ENCODE measurements around the gene GPD2. TPM values are rescaled to one million over a fixed set of nuclear protein-coding genes. Genes with fewer than 3 reads are reported as not detected.

GPD2 gene
- total and polyA plus RNA-seq, 2 of the 4 experiments (the other 2 are of a cell fraction) = 20.4 to 100 TPM

GRCh38 chr2:156421851-156422250, 14.3 kb upstream of the GPD2 start:
- no peak for DNase-seq
- Histone ChIP-seq H3K4me3 (ENCODE audit: insufficient read depth, low read depth, low read length) (no peak overlapping the region), H4K91ac (ENCODE audit: insufficient read depth, low read depth, low read length) (no peak overlapping the region), H3K4me1 (ENCODE audit: control insufficient read depth, insufficient read depth, low read length) (no peaks in the 10 kb centered on the region), H2BK5ac (ENCODE audit: low read depth, low read length, poor library complexity, severe bottlenecking) (no peak overlapping the region), H3K27me3 (ENCODE audit: control insufficient read depth, insufficient read depth, low read length) (no peaks in the 10 kb centered on the region; the same call in 1 of the 2 replicates), H3K14ac (replicated peaks; ENCODE audit: low read depth, low read length) (no peak overlapping the region), H4K20me1 (ENCODE audit: insufficient read depth, low read length) (no peaks in the 10 kb centered on the region), H2BK15ac (ENCODE audit: low read depth, low read length) (no peak overlapping the region), H2BK120ac (ENCODE audit: low read depth, low read length) (no peak overlapping the region), H3K4me2 (ENCODE audit: low read depth, low read length) (no peak overlapping the region), H3K56ac (ENCODE audit: extremely low read depth, insufficient read depth, low read length) (no peak overlapping the region), H2AK9ac (replicated peaks; ENCODE audit: low read depth, low read length, poor library complexity) (no peak overlapping the region), H3K9me3 (ENCODE audit: control insufficient read depth, insufficient read depth, low read length) (peaks cover 2% of the 10 kb centered on the region; the same call in 1 of the 2 replicates), H3K79me1 (ENCODE audit: low read depth in 1 of 2, low read length in 2 of 2) (no peaks in the 10 kb centered on the region), H2BK20ac (ENCODE audit: low read depth, low read length) (no peak overlapping the region), H3K18ac (ENCODE audit: low read depth, low read length) (no peak overlapping the region), H2AK5ac (ENCODE audit: low read depth, low read length) (no peak overlapping the region), H3K27ac (ENCODE audit: insufficient read depth, low read length) (no peak overlapping the region), H4K5ac (ENCODE audit: low read depth, low read length) (no peak overlapping the region), H3K4ac (ENCODE audit: low read depth, low read length) (no peak overlapping the region), H3K36me3 (ENCODE audit: control insufficient read depth, insufficient read depth, low read length) (no peaks in the 10 kb centered on the region), H3K9me1 (ENCODE audit: insufficient read depth, low read length) (no peaks in the 10 kb centered on the region), H2AFZ (replicated peaks; ENCODE audit: low read length, poor library complexity) (no peak overlapping the region), H3K23ac (ENCODE audit: low read depth, low read length) (no peak overlapping the region), H3K9ac (ENCODE audit: low read depth, low read length) (no peak overlapping the region), H4K8ac (ENCODE audit: low read depth in 2 of 2, low read length in 2 of 2) (no peak overlapping the region)
- CTCF ChIA-PET = no interaction called here
- dilution Hi-C loops (cut with HindIII; ENCODE audit: low sequenced_read_pairs, unreplicated experiment) (no loop called here), in situ Hi-C loops (cut with MboI; ENCODE audit: low sequenced_read_pairs) (no loop called here), intact Hi-C loops (cut with micrococcal nuclease) (no loop called here)
- no TSS peak for BruUV-seq (replicated peaks)
- TF ChIP-seq RFX5 (IDR thresholded peaks at IDR 0.05; ENCODE audit: low read depth, low read length) = no peak
- TF ChIP-seq RCOR1 (IDR thresholded peaks at IDR 0.05; ENCODE audit: insufficient replicate concordance, low read length) = no peak
- TF ChIP-seq SMC3 (IDR thresholded peaks at IDR 0.05; ENCODE audit: low read depth, low read length) = no peak
- no peak for TF ChIP-seq BHLHE40 (IDR thresholded peaks at IDR 0.05; ENCODE audit: low read depth, low read length)
- TF ChIP-seq, protein P1, sequence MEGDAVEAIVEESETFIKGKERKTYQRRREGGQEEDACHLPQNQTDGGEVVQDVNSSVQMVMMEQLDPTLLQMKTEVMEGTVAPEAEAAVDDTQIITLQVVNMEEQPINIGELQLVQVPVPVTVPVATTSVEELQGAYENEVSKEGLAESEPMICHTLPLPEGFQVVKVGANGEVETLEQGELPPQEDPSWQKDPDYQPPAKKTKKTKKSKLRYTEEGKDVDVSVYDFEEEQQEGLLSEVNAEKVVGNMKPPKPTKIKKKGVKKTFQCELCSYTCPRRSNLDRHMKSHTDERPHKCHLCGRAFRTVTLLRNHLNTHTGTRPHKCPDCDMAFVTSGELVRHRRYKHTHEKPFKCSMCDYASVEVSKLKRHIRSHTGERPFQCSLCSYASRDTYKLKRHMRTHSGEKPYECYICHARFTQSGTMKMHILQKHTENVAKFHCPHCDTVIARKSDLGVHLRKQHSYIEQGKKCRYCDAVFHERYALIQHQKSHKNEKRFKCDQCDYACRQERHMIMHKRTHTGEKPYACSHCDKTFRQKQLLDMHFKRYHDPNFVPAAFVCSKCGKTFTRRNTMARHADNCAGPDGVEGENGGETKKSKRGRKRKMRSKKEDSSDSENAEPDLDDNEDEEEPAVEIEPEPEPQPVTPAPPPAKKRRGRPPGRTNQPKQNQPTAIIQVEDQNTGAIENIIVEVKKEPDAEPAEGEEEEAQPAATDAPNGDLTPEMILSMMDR (conservative IDR thresholded peaks at IDR 0.05; ENCODE audit: low read depth, low read length) = no peak
- TF ChIP-seq, protein P2, sequence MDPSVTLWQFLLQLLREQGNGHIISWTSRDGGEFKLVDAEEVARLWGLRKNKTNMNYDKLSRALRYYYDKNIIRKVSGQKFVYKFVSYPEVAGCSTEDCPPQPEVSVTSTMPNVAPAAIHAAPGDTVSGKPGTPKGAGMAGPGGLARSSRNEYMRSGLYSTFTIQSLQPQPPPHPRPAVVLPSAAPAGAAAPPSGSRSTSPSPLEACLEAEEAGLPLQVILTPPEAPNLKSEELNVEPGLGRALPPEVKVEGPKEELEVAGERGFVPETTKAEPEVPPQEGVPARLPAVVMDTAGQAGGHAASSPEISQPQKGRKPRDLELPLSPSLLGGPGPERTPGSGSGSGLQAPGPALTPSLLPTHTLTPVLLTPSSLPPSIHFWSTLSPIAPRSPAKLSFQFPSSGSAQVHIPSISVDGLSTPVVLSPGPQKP (IDR thresholded peaks at IDR 0.05; ENCODE audit: borderline replicate concordance, low read depth, low read length) = no peak
- TF ChIP-seq, protein P3, sequence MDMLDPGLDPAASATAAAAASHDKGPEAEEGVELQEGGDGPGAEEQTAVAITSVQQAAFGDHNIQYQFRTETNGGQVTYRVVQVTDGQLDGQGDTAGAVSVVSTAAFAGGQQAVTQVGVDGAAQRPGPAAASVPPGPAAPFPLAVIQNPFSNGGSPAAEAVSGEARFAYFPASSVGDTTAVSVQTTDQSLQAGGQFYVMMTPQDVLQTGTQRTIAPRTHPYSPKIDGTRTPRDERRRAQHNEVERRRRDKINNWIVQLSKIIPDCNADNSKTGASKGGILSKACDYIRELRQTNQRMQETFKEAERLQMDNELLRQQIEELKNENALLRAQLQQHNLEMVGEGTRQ (IDR thresholded peaks at IDR 0.05; ENCODE audit: low read depth, low read length) = no peak
- TF ChIP-seq MAFK (IDR thresholded peaks at IDR 0.05; ENCODE audit: low read depth, low read length) = no peak
- no peak for TF ChIP-seq CHD1 (IDR thresholded peaks at IDR 0.05; ENCODE audit: low read depth, low read length)
- TF ChIP-seq FOS (IDR thresholded peaks at IDR 0.05; ENCODE audit: low read depth, low read length) = no peak
- no peak for TF ChIP-seq MAZ (IDR thresholded peaks at IDR 0.05; ENCODE audit: borderline replicate concordance, low read depth, low read length)
- TF ChIP-seq CEBPB (IDR thresholded peaks at IDR 0.05; ENCODE audit: low read depth, low read length) = no peak
- TF ChIP-seq RAD21 (IDR thresholded peaks at IDR 0.05; ENCODE audit: low read length) = no peak
- TF ChIP-seq MXI1 (IDR thresholded peaks at IDR 0.05; ENCODE audit: borderline replicate concordance, low read depth, low read length) = no peak
- TF ChIP-seq POLR2A (IDR thresholded peaks at IDR 0.05; ENCODE audit: low read depth, low read length) = no peak
- no CpG with 5 or more reads among the region's 1 CpG for WGBS, 2 experiments (ENCODE audit: extremely low coverage in 2 of 2, insufficient read length in 1 of 2)
- no peak for ATAC-seq (ENCODE audit: low read depth)
- POLR2A ChIA-PET (ENCODE audit: unreplicated experiment) = no interaction called here

Data from IMR-90 (cell line).